Measurements from ENCODE around the gene ZNF496.
A peak's percentile ranks its signal among the peaks of the same experiment; 100 is the strongest.
"Not testable (repeated sequence)": the region's sequence is repeated elsewhere in the genome, so short reads cannot be mapped to it uniquely, and the experiment has no call there.

ZNF496 gene

GRCh38 chr1:247331525-247332214 is at the start of gene ZNF496:
Gene ZNF496 (minus strand): TSS chr1:247331867. CDS start chr1:247329578, 2,289 bp downstream.
- peak; percentile 28 to 42 for DNase-seq (ENCODE audit: low read depth in 2 of 2)

GRCh38 chr1:247378334-247379073 is 46.8 kb upstream of the ZNF496 start:
- no peak for DNase-seq (ENCODE audit: low read depth in 2 of 2)

GRCh38 chr1:247377656-247378055 is 46.0 kb upstream of the ZNF496 start:
- DNase-seq (ENCODE audit: low read depth in 2 of 2), result not testable (repeated sequence)

GRCh38 chr1:247376659-247377058 is 45.0 kb upstream of the ZNF496 start:
- no peak for DNase-seq (ENCODE audit: low read depth in 2 of 2)

GRCh38 chr1:247375747-247376146 is 44.1 kb upstream of the ZNF496 start:
- no peak for DNase-seq (ENCODE audit: low read depth in 2 of 2)

- DNase-seq (ENCODE audit: low read depth in 2 of 2), result not testable (repeated sequence)
Observed at GRCh38 chr1:247374651-247375334, 43.1 kb upstream of the ZNF496 start.

GRCh38 chr1:247373721-247374141 is 42.1 kb upstream of the ZNF496 start:
- peak; percentile 42 for DNase-seq (ENCODE audit: low read depth in 2 of 2)

GRCh38 chr1:247371801-247372259 is 40.2 kb upstream of the ZNF496 start:
- no peak for DNase-seq (ENCODE audit: low read depth in 2 of 2)

GRCh38 chr1:247370786-247371732 is 39.4 kb upstream of the ZNF496 start:
- DNase-seq (ENCODE audit: low read depth in 2 of 2), result no peak

GRCh38 chr1:247368490-247369145 is 37.0 kb upstream of the ZNF496 start:
- DNase-seq (ENCODE audit: low read depth in 2 of 2), result no peak

GRCh38 chr1:247367786-247368422 is 36.2 kb upstream of the ZNF496 start:
- DNase-seq (ENCODE audit: low read depth in 2 of 2), result no peak

GRCh38 chr1:247366926-247367645 is 35.4 kb upstream of the ZNF496 start:
- no peak for DNase-seq (ENCODE audit: low read depth in 2 of 2)

- not testable (repeated sequence) for DNase-seq (ENCODE audit: low read depth in 2 of 2)
Observed at GRCh38 chr1:247366345-247366744, 34.7 kb upstream of the ZNF496 start.

- DNase-seq (ENCODE audit: low read depth in 2 of 2), result no peak
Observed at GRCh38 chr1:247365023-247365422, 33.4 kb upstream of the ZNF496 start.

GRCh38 chr1:247363000-247363399 is 31.3 kb upstream of the ZNF496 start:
- not testable (repeated sequence) for DNase-seq (ENCODE audit: low read depth in 2 of 2)

- no peak for DNase-seq (ENCODE audit: low read depth in 2 of 2)
Observed at GRCh38 chr1:247362153-247362552, 30.5 kb upstream of the ZNF496 start.

- no peak for DNase-seq (ENCODE audit: low read depth in 2 of 2)
Observed at GRCh38 chr1:247360991-247361731, 29.5 kb upstream of the ZNF496 start.

- DNase-seq (ENCODE audit: low read depth in 2 of 2), result no peak
Observed at GRCh38 chr1:247360116-247360898, 28.6 kb upstream of the ZNF496 start.

Data from activated CD4-positive, alpha-beta T cell treated with anti-CD3 and anti-CD28 coated beads for 24 hours (primary cell).